K562 (cell line): ENCODE results near the gene RNF145. TPM values are rescaled to one million over a fixed set of nuclear protein-coding genes. Genes with fewer than 3 reads are reported as not detected.

Source experiments
- HMG20B ChIP-seq: fragments of 250-450 bp; sonication (Bioruptor Pico); IDR thresholded peaks from 2 replicates; pipeline ENCODE4 v1.5.0; 2021; ENCODE audit warnings: mild to moderate bottlenecking
- MED1 ChIP-seq: sonication (generic); formaldehyde crosslinking; IDR thresholded peaks from 2 replicates; pipeline ENCODE4 v1.8.1; 2023; ENCODE audit warnings: missing genetic modification reagents, borderline replicate concordance
- NEUROD1 ChIP-seq: fragments of 150-350 bp; IDR thresholded peaks from 2 replicates; pipeline ENCODE4 v1.6.1; 2014; ENCODE audit warnings: borderline replicate concordance, low read length, low read depth; ENCODE audit not compliant: partially characterized antibody
- NR1H2 ChIP-seq: sonication (generic); formaldehyde crosslinking; IDR thresholded peaks from 2 replicates; pipeline ENCODE4 v1.4.0; 2020; ENCODE audit warnings: mild to moderate bottlenecking, missing genetic modification reagents
- RBBP5 ChIP-seq: fragments of 200-600 bp; sonication (generic); IDR thresholded peaks from 2 replicates; pipeline ENCODE4 v1.6.1; 2012; ENCODE audit warnings: borderline replicate concordance, mild to moderate bottlenecking, low read length, control low read depth, inconsistent platforms; ENCODE audit not compliant: insufficient read depth, poor library complexity, severe bottlenecking
- SMARCA4 ChIP-seq: fragments of 450-650 bp; IDR thresholded peaks from 2 replicates; pipeline ENCODE4 v1.6.1; 2016
- TCF7 ChIP-seq: sonication (generic); IDR thresholded peaks from 2 replicates; pipeline ENCODE4 v1.6.1; 2016; ENCODE audit warnings: antibody characterized with exemption, borderline replicate concordance
- TSHZ1 ChIP-seq: fragments of 250-450 bp; sonication (Bioruptor Pico); IDR thresholded peaks from 2 replicates; pipeline ENCODE4 v1.4.0; 2020; ENCODE audit warnings: mild to moderate bottlenecking, moderate library complexity
- U2AF2 ChIP-seq: fragments of 200-400 bp; formaldehyde crosslinking; optimal IDR thresholded peaks from 2 replicates; pipeline ENCODE3; 2017; ENCODE audit warnings: low read depth, mild to moderate bottlenecking, low read length
- XRCC3 ChIP-seq: fragments of 450-650 bp; IDR thresholded peaks from 2 replicates; pipeline ENCODE4 v1.6.1; 2017; ENCODE audit warnings: mild to moderate bottlenecking, moderate library complexity
- ZFX ChIP-seq: sonication (generic); formaldehyde crosslinking; IDR thresholded peaks from 2 replicates; pipeline ENCODE4 v1.8.0; 2022; ENCODE audit warnings: mild to moderate bottlenecking, missing genetic modification reagents, moderate library complexity
- ZNF253 ChIP-seq: fragments of 250-450 bp; sonication (Bioruptor Pico); conservative IDR thresholded peaks from 2 replicates; pipeline ENCODE4 v1.6.1; 2021; ENCODE audit warnings: mild to moderate bottlenecking
- polyA plus RNA-seq, 8 experiments: library from polyadenylated mRNA; depleted of rRNA in 4 of 8; stranded (reverse) in 5 of 8; unstranded in 3 of 8; fragments of >200 nt; fragmentation: Nextera tagmentation in 2 of 8; fragmentation: Illumina TruSeq in 1 of 8; extraction: Ambion mirVana in 2 of 8; extraction: Trizol in 1 of 8; gene quantifications; 2 replicates each; pipeline versions ENCODE4 v1.2.1 to v1.2.3, GENCODE V29; 2011 to 2014; ENCODE audit warnings: inconsistent platforms in 1 of 8, missing spikeins in 1 of 8
- total RNA-seq, 7 experiments: library from RNA; depleted of rRNA in 6 of 7; stranded (reverse); fragments of >200 nt in 6 of 7; fragmentation: Illumina TruSeq in 2 of 7; extraction: Trizol in 2 of 7; gene quantifications; 2 replicates each; pipeline versions ENCODE4 v1.2.1 to v1.2.3, GENCODE V29; 2011 to 2021; ENCODE audit warnings: low replicate concordance in 1 of 7

The RNF145 gene
- total and polyA plus RNA-seq, 9 of the 15 experiments (the other 6 are each of a cell fraction or from before 2014, with no cell fraction given) = 13.6 to 40.7 (median 25.4) TPM

- no peak for TF ChIP-seq HMG20B (CRISPR knock-in tag)
- no peak for TF ChIP-seq U2AF2
- no peak for TF ChIP-seq MED1 (CRISPR knock-in tag)
- TF ChIP-seq XRCC3 = no peak
- TF ChIP-seq RBBP5 = peak; percentile 71
- TF ChIP-seq NEUROD1 = peak; percentile 19
- peak; percentile 55; the same call in 1 of the 2 replicates for TF ChIP-seq TCF7
- TF ChIP-seq ZNF253 (CRISPR knock-in tag) = no peak
- peak; percentile 46 for TF ChIP-seq SMARCA4
- peak; percentile 75 for TF ChIP-seq ZFX (CRISPR knock-in tag)
- TF ChIP-seq TSHZ1 (CRISPR knock-in tag) = no peak
- peak; percentile 100 for TF ChIP-seq NR1H2 (CRISPR knock-in tag)
These were observed 1.5 kb downstream of the RNF145 start (continued) for GRCh38 chr5:159207686-159208513.
